LNCaP clone FGC (cell line): ENCODE data around the gene GRIA2.

ENCODE experiments used
- DNase-seq: peaks from one replicate; pipeline ENCODE4 v3.0.0-alpha.2; 2011; ENCODE audit warnings: low read depth
- H3K4me3 ChIP-seq: 2 replicates; pipeline ENCODE4 v1.5.1; 2011; ENCODE audit warnings: mild to moderate bottlenecking, low read depth, low read length, control low read depth
- CTCF ChIP-seq: IDR thresholded peaks from 2 replicates; pipeline ENCODE4 v1.5.1; 2012; ENCODE audit warnings: mild to moderate bottlenecking; ENCODE audit not compliant: control insufficient read depth, insufficient read depth; ENCODE audit errors: extremely low read depth

The GRIA2 gene

GRCh38 chr4:157204634-157205244 lies 15.8 kb upstream of the GRIA2 start:
- H3K4me3 ChIP-seq, result no peak overlapping the region
- peak; percentile 58 for TF ChIP-seq CTCF
- DNase-seq, result no peak

GRCh38 chr4:157217708-157218107 lies 2.8 kb upstream of the GRIA2 start:
- no peak overlapping the region for H3K4me3 ChIP-seq
- peak; percentile 49 for TF ChIP-seq CTCF
- no peak for DNase-seq

- DNase-seq, result no peak
- H3K4me3 ChIP-seq, result no peak overlapping the region
- no peak for TF ChIP-seq CTCF
Observed at GRCh38 chr4:157219711-157220370, 687 bp upstream of the GRIA2 start.

- TF ChIP-seq CTCF, result no peak
- no peak for DNase-seq
- no peak overlapping the region for H3K4me3 ChIP-seq
Observed at GRCh38 chr4:157221426-157221894, 932 bp downstream of the GRIA2 start.

- no peak overlapping the region for H3K4me3 ChIP-seq
- TF ChIP-seq CTCF, result no peak
- DNase-seq, result no peak
Observed at GRCh38 chr4:157221895-157222770, 1.6 kb downstream of the GRIA2 start.

GRCh38 chr4:157222771-157223160 lies 2.2 kb downstream of the GRIA2 start:
- no peak overlapping the region for H3K4me3 ChIP-seq
- DNase-seq, result no peak
- TF ChIP-seq CTCF, result no peak
